ENCODE measurements around the gene KRT76. TPM values are rescaled to one million over a fixed set of nuclear protein-coding genes. Genes with fewer than 3 reads are reported as not detected.
"Not testable (repeated sequence)": the region's sequence is repeated elsewhere in the genome, so short reads cannot be mapped to it uniquely, and the experiment has no call there.

Gene KRT76
- total RNA-seq, 1 experiment from 2014 or later: not detected

DNA sequence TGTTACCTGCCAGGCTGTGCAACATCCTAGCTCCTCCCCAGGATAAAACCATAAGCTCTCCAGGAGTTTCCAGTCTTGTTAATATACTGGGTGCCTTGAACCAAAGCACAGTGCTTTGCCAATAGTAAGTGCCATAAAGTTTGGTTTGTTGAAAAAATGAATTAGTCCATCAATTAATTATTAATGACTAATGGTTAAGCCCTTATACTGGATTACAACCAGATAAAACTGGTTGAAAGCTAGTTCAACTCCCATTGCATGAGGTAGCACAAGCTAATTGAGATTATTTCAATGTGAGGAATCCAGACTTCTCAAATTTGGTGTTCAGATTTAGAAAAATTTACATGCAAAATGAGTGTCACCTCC lies 20.4 kb upstream of the KRT76 start:
- no peak for DNase-seq (ENCODE audit: low read depth)

DNA sequence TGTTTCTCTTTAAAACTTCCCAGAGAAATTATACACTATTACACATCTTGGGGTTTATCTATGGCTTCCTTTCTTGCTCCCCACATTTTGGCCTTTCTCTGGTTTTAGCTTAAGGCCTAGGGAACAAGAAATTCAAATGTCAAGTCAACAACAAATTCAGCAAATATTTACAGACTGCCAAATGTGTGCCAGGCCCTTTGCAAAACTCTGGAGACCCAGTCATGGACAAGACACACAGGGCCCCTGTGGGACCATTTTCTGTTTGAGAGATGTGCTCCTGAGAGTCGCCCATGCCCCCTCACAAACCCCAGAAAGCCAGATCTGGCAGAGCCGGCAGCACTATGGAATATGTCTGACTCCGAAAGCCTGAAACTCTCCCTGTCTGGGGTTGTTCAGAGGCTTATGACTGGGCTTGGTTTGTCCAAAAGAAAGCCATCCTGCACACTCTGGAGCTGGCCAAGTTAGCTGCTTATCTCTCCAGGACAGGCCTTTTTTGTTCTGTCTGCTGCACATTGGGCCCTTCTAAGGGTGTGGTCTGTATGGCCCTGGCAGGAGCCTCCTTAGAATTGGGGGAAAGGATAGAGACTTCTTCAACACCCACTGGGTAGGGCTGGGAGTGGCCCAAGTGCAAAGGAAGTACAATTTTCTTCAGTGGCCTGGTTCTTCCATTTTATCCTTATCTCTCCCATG lies 19.8 kb upstream of the KRT76 start:
- DNase-seq (ENCODE audit: low read depth): no peak

DNA sequence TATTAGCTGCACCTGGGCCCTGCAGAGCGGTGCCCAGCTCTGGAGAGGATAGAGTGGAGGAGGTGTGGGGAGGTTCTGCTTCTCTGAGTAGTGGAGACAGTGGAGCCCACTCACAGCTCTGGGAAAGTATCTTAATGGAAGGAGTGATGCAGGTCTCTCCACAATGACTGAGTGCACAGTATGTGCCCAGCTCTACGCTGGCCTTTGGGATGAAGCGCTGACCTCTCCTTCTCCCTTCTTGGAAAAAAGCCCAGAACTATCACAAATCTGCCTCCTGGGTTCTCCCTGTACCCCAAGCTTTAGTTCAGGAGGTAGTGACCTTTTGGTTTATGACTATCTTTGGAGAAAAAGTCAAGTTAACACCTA lies 19.3 kb upstream of the KRT76 start:
- DNase-seq (ENCODE audit: low read depth): no peak

DNA sequence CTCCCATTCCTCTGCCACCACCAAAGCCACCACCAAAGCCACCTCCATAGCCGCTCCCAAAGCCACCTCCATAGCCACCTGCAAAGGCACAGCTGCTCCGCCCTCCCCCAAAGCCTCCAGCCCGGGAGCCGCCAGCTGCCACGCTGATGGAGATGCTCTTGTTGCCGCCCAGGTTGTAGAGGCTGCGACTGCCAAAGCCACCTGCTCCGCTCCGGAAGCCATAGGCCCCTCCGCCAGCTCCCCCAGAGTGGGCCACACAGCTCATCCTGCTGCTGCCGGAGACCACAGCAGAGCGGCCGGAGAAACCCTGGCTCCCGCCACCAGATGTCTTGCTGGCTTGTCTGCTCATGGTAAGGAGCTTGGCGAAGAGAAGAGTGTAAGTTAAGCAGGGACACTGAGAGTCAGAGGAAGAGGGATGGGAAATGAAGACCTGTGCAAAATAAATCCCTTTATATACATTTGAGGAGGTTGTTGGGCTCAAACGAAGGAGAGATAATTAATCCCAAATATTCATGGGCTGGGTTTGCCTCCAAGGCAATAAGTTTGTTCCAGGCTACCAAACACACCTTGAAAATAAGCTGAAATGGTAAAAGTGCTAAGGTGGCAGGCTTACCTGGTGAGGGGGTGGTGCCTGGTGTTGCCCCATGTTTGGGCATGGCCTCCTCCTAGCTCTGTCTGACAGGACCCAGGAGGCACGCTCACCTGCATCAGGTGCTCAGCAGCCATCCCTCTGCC lies 18.7 kb upstream of the KRT76 start, which contains the start of gene KRT3:
KRT3 (minus strand) TSS at position 424 of the 735 bp plus-strand sequence; CDS start at position 349, 75 bp downstream.
- DNase-seq (ENCODE audit: low read depth): no peak

DNA sequence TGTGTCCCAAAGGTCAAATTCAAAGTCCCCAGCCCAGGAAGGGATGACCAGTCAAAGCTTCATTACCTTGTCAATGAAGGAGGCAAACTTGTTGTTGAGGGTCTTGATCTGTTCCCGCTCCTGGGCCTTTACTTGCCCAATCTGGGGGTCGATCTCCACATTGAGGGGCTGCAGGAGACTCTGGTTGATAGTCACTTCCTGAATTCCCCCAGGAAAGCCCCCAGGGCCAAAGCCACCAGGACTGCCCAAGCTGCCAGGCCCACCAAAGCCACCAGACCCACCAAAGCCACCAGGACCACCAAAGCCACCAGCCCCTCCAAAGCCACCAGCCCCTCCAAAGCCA lies 18.2 kb upstream of the KRT76 start:
- not testable (repeated sequence) for DNase-seq (ENCODE audit: low read depth)

DNA sequence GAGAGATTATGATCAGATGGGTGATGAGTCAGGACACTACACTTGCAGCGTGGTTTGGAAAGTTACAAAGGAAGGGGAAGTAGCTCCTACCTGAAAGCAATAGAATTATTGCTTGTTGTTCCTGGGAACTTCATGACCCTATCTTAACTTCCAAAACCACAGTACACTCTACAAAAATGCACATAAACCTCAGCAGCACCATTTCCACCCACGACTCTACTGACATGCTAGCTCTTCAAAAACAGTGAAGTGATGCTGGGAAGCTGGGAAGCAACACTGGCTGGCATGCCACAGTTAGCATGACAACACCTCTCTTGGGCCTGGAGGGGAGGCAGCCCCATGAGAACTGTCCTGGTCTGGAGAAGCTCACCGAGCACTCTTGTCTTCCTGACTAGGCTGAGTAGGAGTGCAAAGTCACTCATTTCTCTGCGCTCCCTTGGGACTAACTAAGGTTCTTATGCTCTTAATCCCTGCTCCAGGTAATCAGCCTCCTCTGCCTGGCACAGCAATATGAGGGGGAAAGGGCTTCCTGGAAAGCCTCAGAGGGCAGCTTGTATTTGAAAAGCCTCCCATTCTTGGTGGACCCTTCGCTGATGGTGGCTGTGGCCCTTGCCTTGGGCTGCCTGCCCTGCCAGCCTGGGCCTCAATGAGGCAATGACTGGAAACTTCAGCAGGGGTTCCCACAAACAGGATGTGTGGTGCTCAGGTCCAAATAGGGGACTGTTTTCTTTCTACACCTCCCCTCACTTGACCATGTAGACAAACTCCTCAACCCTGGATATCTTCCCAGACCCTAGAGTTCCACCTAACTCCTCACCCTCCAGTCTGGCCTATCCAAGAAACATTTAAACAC lies 17.6 kb upstream of the KRT76 start:
- peak; percentile 79 for DNase-seq (ENCODE audit: low read depth)

DNA sequence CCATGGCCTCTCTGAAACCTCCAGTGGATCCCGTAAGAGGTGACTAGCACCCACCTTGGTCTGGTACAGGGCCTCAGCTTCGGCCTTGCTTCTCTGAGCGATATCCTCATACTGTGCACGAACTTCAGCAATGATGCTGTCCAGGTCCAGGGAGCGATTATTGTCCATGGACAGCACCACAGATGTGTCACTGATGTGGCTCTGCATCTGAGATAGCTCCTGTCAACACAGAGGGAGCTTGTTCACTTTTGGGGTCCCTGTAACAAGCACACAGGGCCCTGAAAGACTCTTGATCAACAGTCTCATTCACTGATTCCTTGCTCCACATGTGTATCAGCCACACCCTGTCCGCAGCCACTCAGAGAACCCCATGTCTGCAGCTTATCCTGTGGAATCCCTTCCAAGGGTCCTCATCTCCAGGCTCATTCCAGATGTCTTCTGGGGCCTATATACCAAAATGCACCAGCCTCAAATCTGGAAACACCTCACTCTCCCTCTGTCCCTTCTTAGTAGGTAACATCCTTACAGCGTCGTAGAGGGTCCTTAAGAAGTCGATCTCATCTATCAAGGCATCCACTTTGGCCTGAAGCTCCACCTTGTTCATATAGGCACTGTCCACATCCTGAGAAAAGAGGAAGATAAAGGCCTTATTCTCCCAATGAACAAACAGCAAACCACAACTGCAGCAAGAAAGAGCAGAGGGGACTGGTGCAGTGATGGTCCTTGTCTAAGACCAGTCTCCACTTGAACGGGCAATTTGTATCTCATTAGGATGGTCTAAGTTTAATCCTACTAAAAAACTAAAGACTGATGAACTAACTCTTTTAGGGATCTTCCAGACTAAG lies 15.3 kb upstream of the KRT76 start:
- no peak for DNase-seq (ENCODE audit: low read depth)

DNA sequence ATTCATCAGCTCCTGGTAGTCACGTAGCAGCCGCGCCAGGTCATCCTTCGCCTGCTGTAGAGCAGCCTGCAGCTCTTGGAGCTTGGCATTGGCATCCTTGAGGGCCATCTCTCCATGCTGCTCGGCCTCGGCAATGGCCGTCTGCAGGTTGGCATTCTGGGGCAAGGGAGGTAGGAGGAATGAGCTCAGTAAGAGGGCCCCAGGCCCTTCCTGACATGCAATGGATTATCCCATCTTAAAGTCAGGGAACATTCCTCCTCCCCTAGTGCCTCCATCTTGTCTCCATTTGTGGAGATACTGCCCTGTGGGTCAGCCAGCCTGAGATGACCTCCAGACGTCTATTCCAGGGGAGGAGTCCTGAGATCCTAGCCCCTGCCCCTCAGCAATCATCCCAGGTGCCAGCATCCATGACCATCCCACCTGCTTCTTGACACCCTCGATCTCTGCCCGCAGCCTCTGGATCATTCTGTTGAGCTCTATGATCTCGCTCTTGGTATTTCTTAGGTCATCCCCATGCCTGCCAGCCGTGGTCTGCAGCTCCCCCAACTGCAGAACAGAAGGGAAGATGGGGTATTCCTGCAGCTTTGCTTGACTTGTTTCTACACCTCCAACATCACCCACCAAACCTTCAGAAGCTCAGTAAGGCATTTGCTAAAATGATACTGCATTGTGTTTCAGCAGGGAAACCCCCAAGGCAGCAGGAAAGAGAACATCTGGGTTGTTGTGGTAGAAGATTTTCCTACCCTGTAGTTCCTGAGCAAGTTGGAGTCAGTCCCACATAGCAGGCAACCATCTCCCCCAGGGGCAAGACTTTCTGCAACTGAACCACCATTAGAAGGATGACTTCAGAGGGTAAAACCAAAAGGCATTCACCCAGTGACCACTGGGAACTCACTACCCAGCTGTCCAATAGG lies 14.4 kb upstream of the KRT76 start:
- DNase-seq (ENCODE audit: low read depth): no peak

DNA sequence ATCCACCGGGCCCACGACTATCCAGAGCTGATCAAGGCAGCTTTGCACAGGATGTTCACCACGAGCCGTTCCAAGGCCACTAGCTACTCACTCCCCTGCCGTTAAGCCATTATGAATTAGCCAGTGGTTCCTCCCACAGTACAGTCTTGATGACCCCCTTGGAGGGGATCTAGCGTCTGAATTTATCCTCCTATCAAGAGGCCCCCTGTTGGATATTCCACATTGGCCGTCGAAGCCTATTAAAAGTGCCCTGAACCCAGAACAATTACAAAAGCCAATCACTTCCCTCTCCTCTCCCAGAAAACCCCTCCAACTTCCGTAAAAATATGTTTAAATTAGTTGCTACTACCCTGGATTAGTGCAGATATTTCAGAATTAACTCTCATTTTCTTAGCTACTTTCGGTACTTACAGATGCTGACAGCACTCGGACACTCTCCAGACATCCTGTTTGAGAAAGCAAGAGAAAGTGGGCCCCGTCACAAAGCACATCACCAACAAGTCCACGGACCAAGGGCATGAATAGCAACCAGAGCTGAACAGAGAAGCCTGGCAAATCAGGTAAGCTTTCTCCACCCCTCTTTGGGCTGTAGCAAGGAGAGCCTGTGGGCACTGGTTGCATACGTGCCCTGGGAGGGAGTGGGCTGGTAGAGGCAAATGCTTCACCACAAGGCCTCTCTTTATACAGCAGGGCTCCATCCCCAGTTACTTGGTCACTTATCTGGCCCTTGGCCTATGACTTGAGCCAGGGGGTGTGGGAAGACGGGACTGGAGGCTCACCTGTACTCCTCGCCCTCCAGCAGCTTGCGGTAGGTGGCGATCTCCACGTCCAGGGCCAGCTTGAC lies 13.5 kb upstream of the KRT76 start:
- no peak for DNase-seq (ENCODE audit: low read depth)

DNA sequence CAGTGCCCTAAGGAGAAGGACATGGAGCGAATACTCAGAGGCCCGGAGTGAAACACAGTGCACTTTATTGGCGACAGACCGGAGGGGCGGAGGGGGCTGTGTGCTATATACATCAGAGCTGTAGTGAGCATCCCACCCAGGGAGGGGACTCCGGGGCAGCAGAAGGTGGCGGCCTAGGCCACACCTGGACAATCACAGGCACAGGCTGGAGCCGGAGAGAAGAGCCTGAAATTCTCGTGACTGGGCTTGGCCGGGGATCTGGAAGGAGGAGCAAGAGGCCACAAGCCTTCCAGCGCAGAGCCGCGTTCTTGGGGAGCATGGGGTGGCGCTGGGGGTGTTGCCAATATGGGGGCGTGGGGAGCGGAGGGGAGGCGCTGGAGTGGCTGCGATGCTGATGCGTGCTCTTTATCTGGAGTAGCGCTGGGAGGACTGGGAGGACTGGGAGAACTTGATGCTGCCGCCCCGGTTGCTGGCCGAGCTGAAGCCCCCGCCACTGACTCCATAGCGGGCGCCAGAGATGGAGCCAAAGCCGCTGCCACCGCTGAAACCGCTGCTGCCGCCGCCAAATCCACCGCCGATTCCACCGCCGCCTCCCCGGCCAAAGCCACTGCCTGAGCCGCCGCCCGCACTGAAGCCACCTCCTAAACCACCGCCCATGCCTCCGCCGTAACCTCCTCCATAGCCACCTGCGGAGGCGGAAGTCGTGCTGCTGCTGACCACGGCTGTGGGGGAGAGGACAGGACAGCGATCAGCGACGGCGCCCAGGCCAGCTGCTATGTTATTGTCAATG lies 12.7 kb upstream of the KRT76 start:
- DNase-seq (ENCODE audit: low read depth): no peak

DNA sequence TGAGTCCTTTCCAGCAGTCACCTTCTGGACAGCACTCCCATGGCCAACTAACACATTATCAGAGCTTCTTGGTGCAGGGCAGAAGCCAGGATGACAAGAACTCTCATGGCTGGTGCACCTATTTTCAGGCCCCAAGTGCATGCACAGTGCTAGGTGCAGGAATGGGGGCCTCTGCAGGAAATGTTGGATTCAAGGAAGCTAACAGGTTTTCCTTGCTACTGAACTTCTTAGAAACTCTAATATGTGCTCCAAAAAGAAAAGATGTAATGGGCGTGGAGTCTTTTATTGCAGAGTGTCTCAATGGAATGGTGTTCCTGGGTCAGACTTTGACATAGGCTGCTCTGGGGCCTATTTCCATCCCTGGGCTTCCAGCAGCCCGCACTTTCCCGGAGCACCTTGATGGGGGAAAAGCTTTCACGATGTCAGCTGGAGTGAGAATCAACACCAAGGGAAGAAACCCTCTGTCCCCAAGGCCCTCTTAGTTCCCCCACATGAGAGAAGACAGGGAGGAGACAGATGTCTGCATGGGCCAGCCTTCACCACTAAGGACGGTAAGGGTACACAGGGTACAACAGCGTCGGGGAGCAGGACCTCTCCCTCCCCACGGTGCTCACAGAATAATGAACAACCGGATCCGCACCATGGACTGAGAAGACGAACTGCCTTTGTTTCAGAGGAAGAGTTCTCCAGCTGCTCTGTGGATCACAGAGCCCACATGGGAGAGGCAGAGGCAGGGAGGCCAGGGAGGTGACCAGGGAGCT lies 11.9 kb upstream of the KRT76 start:
- DNase-seq (ENCODE audit: low read depth): no peak

DNA sequence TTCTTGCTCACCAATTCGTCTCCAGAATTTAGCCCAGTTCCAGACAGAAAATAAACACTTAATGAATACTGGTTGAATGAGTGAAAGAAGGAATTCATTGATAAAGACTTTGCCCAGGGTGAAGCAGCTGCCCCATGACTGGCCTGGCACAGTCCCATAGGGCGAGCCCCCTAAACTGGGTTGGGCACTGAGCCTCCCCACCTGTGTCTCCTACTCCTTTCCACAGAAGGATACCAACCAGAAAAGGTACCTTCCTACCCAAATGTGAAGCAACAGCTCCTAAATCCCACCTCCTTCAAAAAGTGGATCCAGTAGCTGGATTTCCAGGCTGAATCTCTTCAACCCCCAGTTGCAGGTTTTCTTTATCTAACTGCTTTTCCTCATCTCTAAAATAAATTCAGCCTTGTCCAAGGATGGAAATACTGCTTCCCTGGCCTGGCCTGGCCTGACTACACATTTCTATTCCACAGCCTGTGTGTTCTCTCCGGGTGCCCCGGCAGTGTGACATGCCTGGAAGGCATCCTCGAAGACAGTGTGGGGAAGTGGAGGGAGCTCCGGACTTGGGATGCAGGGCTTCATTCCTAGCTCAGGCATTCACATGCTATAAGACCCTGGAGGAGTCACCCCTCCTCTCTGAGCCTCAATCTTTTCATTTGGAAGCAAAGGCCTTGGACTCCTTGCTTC lies 11.2 kb upstream of the KRT76 start:
- DNase-seq (ENCODE audit: low read depth): no peak

DNA sequence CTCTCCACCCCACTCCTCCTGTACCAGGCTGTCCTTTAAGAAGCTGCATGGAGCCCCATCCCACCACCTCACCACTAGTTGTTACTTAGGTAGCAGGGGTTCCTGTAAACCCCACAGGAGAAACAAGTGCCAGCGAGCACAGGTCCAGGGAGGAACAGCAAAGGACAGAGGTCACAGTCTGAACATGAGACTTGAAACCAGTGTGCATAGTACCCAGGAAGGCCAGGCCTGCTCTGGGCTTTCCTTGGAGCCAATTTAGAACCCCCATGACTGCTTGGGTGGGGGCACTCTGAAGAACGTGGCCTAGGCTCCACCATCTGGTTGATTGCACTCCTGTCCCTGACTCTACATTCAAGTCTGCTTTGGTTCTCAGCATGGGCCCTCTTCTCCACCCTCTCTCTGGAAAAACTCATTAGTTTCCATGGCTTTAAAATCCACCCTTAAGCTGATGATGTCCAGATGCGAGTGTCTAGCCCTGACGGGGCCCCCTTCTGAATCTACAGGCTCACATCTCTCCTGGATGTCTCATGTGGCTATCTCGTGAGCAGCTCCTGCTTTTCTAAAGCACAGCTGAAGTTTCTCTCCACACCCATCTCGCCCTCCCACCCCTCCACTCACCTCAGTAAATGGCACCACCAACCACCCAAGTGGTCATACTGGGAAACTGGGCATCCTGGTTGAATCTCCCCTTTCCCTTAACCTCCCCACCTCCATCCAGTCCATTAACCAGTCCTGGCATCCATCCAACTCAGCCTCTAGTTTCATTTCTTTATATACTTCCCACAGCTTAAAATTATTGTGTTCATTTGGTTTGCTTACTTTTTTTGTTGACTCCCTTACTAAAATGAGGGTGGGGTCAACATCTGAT lies 10.4 kb upstream of the KRT76 start:
- no peak for DNase-seq (ENCODE audit: low read depth)

DNA sequence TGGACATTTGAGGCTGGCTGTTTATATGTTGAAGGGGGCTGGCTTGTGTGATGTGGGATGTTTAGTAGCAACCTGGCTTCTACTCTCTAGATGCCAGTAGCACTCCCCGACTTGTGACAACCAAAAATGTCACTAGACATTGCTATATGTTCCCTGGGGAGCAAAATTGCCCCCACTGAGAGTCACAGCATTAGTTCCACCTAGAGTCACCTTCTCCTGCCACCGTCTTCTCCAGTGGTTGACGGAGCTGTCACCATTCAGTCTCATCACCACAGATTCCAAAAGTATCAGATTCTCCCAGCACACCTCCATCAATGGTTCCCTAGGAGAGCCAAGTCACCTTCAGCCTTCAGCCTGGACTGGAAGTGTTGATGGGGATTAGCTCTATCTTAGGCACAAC lies 7.8 kb upstream of the KRT76 start:
- DNase-seq (ENCODE audit: low read depth): no peak

DNA sequence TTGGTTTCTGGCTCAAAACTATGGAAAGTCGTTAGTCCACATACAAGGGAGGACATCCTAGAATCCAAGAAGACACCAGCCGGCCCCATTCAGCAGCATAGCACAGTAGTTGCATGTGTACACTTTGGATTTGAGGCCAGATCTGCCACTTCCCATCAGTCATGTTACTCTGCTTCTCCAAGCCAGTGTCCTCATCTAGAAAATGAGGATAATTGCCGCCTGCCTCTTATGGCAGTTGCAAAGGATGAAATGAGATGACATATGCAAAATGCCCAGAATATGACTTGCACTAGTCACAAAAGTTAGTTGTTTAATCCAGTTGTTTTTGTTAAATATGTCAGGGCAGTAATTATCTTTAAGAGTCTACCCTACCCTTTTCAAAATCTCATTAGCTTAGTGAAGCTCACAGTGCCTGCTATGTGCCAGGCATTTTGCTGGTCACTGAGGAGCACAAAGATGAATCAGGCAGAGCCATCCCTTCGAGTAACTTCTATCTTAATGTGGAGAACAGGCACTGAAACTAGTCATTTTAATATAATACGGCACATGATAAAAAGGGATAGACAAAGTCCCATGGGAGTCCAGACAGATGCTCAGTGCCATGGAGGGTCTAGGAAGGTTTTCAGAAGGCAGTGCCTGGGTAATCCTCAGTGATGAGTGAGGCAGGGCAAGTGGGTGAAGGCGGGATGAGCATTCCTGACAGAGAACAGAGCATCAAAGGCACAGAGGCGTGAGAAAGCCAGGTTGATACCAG lies 6.6 kb upstream of the KRT76 start:
- no peak for DNase-seq (ENCODE audit: low read depth)

DNA sequence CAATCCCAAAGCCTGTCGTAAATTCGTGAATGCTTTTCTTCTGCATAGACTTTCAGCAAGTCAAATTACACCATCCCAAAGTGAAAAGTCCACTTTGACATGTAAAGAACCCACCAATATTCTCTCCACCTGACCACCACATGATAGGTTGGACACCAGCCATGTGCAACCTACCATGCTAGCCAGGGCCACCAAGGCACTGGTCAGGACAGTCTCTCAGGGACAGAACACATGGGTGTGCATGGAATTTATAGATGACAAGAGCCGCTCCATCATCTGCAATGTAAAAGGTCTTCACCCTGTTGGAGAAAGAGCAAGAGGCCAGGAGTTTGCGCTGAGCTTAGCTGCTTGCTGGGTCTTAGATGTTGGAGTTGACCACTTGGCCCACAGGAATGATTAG lies 5.4 kb upstream of the KRT76 start:
- DNase-seq (ENCODE audit: low read depth): no peak
